CD4-positive, alpha-beta T cell treated with Interleukin-17A for 1 hour (primary cell): Measurements from ENCODE around the gene HSPA4.
"Not testable (repeated sequence)": the region's sequence is repeated elsewhere in the genome, so short reads cannot be mapped to it uniquely, and the experiment has no call there.

ENCODE experiments used
- DNase-seq: peaks from one replicate; pipeline ENCODE4 v3.0.0-alpha.2; 2020

The HSPA4 gene

DNA sequence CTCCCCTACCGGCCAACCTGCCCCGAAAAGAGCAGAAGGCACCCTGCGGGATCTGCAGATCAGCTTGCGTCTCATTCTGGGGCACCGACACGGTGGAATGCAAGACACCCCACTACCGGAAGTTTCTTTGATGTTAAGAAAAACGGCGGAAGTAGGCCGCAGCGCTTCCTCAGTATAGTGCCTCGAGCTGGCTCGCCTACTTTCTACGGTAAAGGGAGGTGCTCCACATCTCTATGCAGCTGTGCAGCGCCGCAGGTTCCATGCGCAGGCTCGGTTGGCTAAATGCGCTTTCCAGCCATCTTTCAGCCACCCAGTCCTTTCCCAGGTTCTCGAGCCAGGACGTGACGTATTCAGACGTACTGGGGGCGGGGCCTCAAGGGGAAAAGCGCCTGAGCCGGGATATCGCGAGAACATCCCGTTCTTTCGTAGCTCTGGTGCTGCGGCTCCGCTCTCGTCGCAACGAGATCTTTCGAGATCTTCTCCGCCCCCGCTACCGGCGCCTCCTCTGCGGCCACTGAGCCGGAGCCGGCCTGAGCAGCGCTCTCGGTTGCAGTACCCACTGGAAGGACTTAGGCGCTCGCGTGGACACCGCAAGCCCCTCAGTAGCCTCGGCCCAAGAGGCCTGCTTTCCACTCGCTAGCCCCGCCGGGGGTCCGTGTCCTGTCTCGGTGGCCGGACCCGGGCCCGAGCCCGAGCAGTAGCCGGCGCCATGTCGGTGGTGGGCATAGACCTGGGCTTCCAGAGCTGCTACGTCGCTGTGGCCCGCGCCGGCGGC, at the start of gene HSPA4:
Gene HSPA4, plus strand, starts transcription at position 472 of the 775 bp plus-strand sequence. Its CDS starts 238 bp downstream, at position 710.
- DNase-seq, result peak; percentile 98

DNA sequence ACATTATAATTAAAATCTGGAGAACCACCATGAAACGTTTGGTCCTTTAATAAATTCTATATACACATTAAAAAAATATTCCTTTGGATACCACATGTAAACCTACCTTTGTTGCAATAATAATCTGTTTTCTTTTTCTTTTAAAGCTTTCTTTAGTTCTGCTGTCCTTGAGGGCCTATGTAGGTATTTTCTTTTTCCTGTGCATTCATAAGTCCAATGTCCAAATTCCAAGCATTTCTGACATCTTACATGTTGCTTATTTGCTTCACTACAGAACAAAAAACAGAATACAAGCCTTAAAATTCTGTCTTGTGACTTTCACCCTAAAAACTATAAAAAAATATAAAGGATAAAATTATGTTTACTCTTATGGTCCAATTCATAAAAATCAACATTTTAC, 45.2 kb upstream of the HSPA4 start:
- no peak for DNase-seq

GRCh38 chr5:133008455-133008854, 43.4 kb upstream of the HSPA4 start:
- DNase-seq, result not testable (repeated sequence)

- no peak for DNase-seq
Measured at GRCh38 chr5:133015466-133015865, 36.3 kb upstream of the HSPA4 start.

GRCh38 chr5:133017964-133018363, 33.8 kb upstream of the HSPA4 start:
- DNase-seq, result no peak

DNA sequence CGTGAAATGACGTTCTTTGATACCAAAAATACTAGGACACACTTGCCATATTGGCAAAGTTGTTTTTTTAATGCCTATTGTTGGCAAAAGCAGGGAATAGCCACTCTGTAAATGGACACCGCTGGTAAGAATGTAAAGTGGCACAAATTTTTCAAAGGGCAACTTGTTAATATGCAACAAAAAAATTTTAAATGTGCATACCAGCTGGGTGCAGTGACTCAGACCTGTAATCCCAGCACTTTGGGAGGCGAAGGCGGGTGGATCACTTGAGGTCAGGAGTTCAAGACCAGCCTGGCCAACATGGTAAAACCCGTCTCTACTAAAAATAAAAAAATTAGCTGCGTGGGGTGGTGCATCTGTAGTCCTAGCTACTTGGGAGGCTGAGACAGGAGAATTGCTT, 32.3 kb upstream of the HSPA4 start:
- DNase-seq, result not testable (repeated sequence)

DNA sequence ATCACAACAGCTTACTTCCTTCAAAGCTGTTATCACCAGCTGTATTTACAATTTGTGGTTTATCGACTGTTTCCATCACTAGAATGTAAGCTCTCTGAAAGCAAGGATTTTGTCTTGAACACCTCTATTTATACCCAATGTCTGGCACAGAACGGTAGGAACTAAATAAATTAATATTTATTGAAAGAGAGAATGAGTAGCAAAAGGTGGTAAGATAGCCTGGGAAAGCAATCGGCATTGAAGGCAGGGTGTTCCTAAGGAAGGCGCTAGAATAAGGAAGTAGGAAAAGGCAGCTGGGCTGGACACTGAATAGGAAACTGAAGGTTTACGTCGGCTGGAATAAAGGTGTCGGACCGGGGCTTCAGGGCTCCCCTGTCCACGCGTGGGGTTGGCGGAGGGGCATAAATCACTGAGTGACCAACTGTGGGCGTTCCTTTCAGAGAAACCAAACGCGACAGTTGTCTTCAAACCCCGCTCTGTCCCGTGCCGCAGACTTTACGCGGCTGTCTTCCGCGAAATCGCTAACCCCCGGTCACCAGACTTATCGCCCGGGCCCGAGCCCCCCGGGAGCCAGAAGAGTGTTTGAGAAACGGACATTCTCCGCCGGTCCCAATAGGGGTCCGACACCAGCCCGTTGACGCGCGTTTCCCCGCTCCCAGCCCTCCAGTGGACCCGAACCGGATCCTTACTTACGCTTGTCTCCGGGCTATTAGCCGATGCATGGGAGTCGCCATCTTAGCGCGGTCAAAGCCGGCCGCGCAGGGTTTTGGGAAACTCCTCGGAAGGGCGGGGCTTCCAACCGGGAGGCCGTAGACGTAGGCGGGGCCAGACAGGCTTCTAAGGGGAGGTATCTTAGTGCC, 25.8 kb upstream of the HSPA4 start, which contains the start of gene ZCCHC10:
Gene ZCCHC10, minus strand, starts transcription at position 746 of the 860 bp plus-strand sequence. Its CDS starts 12 bp downstream, at position 734.
- peak; percentile 94 for DNase-seq

GRCh38 chr5:133026664-133027153, 25.1 kb upstream of the HSPA4 start:
- DNase-seq, result no peak

DNA sequence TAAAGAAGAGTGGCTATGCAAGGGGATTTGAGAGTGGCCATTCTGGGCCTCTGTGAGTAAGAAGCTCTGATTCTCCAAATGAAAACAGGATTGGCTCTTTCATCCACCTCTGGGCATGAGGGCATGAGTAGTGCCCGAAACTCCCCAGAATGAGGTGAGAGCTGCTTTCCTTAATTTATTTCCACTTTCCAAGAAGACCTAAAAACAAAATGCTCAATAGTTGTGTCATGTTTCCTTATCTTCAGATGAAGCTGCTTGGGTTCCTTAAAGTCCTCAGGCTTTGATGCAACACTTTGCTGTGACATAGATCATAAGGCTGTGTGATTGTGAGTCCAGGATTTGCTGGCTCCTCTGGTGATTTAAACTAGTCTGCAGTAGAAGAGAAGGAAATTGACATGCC, 22.4 kb upstream of the HSPA4 start:
- no peak for DNase-seq

DNA sequence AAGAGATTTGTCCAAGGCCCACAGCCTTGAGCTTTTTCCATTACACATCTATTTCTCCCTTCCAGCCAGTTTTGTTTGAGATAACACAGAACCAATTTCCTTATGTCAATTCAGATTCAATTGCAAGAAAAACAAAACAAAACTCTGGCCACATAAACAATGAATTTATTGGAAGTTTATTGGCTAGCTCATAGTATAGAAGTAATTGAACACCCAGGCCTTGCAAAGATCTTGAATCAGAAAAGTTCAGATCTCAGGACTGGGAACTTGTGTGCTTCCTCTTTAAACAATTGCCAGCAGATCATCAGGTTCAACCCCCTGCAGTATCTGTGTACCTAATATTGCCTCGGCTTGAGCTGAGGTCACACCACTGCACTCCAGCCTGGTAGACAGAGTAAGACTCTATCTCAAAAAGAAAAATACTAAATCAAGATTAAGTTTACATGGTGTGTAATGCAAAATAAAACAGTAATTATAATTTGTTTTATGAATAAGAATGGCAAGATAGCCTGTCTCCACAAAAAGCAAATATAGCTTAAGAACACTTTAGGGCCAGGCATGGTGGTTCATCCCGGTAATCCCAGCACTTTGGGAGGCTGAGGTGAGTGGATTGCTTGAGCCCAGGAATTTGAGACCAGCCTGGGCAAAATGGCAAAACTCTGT, 21.3 kb upstream of the HSPA4 start:
- no peak for DNase-seq

DNA sequence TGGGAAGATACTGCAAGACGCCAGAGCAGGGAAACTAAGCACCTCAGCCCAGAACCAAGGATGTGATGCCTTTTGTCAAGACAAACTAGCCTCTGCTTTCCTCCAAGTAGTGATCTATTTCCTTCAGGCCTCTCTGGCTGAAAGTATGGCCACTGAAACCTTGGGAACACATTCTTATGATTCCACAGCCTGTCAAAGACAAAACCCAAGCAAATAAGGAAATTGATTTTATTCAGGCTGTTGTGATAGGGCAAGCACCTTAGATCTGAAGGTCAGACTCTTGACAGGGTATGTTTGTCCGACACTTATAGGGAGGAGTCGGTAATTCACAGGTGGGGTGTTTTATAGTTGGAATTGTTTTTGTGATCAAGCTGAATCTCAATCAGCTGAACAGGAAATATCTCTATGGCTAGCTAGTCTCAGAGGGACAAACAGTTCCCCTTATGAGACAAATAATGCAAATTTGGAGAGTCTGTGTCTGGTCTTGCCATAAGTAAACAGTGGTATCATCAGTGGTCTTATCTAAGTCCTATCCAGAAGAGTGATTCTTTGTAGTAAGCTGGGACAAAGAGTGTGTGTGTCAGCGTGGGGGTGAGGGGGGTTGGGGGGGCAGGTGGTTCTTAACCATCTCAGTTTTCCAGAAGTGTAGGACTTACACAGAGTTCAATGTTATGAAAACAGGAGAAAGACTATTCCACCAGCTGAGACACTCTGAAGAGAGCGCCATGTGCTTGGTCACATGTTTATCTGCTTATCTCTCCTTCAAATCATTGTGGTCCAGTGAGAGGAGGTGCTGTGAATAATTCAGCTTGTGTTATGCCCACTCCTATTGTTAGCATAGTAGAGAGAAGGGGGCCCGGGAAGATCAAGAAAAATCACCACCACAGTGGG, 18.7 kb upstream of the HSPA4 start:
- DNase-seq, result peak; percentile 20

- DNase-seq, result no peak
Measured at GRCh38 chr5:133034064-133034463, 17.7 kb upstream of the HSPA4 start.

GRCh38 chr5:133035224-133035623, 16.6 kb upstream of the HSPA4 start:
- no peak for DNase-seq

GRCh38 chr5:133036677-133037076, 15.1 kb upstream of the HSPA4 start:
- DNase-seq, result not testable (repeated sequence)

- no peak for DNase-seq
Measured at GRCh38 chr5:133041157-133041784, 10.5 kb upstream of the HSPA4 start.

DNA sequence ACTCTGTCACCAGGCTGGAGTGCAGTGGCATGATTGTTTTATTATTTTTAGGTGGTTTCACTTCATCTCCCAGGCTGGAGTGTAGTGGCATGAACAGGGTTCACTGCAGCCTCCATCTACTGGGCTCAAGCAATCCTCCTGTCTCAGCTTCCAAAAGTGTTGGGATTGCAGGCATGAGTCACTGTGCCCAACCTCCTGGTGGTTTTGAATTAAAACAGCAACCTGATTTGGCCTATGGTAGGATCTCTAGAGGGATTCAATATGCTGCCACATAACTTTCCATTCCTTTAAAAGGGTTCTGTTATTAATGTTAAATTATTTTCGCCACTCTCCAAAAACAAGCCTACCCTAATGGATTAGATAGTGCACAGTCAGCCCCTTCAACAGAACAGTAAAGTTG, 9.9 kb upstream of the HSPA4 start:
- no peak for DNase-seq

- DNase-seq, result not testable (repeated sequence)
Measured at GRCh38 chr5:133046560-133046959, 5.3 kb upstream of the HSPA4 start.

DNA sequence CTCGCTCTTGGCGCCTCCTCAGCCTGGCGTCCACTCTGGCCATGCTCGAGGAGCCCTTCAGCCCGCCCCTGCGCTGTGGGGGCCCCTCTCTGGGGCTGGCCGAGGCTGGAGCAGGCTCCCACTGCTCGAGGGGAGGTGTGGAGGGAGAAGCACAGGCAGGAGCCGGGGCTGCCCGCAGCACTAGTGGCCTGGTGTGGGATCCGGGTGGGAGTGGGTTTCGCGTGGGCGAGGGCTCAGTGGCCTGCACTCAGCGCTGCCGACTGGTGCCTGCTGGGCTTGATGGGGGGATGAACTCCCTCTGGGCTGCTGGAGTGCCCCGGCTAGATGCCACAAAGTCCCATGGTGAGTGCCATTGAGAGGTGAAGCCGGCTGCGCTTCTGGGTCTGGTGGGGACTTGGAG, 4.4 kb upstream of the HSPA4 start:
- DNase-seq, result no peak

- no peak for DNase-seq
Measured at GRCh38 chr5:133048993-133049725, 2.7 kb upstream of the HSPA4 start.

- no peak for DNase-seq
Measured at GRCh38 chr5:133049726-133050048, 2.1 kb upstream of the HSPA4 start.

- DNase-seq, result peak; percentile 25
Measured at GRCh38 chr5:133050521-133050920, 1.3 kb upstream of the HSPA4 start.
